Measurements from ENCODE around the gene DIPK1B. TPM values are rescaled to one million over a fixed set of nuclear protein-coding genes. Genes with fewer than 3 reads are reported as not detected.

The DIPK1B gene
- total RNA-seq, 1 experiment from 2014 or later, result 45.4 TPM

DNA sequence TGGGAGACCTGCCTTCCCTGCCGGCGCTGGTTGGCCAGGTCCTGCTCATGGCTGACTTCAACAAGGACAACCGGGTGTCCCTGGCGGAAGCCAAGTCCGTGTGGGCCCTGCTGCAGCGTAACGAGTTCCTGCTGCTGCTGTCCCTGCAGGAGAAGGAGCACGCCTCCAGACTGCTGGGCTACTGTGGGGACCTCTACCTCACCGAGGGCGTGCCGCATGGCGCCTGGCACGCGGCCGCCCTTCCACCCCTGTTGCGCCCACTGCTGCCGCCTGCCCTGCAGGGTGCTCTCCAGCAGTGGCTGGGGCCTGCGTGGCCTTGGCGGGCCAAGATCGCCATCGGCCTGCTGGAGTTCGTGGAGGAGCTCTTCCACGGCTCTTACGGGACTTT lies 10.6 kb downstream of the DIPK1B start:
- Mint-ChIP-seq H3K27me3 (ENCODE audit: low read depth) (no peaks in the 10 kb centered on the region), H3K27ac (no peak overlapping the region), H3K4me1 (peaks cover 17% of the 10 kb centered on the region), H3K36me3 (peaks cover 39% of the 10 kb centered on the region), H3K9me3 (no peaks in the 10 kb centered on the region), H3K4me3 (no peak overlapping the region)
- POLR2A ChIA-PET, result interaction anchor here (0.6 to 1.5 kb wide), 2 partner anchors 9 to 48 kb away, joined by 4 to 6 read pairs; no protein-coding TSS in a partner anchor
- ATAC-seq (peak; percentile 1), DNase-seq (ENCODE audit: low spot score) (no peak)
- CTCF ChIA-PET, result interaction anchor here (1.2 to 2.9 kb wide), 4 partner anchors 10 to 51 kb away, joined by 5 to 12 read pairs (median 8); partner anchors contain the start of genes LCN10 and LCN8
- TF ChIP-seq MYBL2 (CRISPR knock-in tag; IDR thresholded peaks at IDR 0.05) (0 out of 2 replicates have a peak, but pooled peaks have one; percentile 29), USF1 (CRISPR knock-in tag; IDR thresholded peaks at IDR 0.05) (no peak), PRRX2 (CRISPR knock-in tag; IDR thresholded peaks at IDR 0.05) (peak; percentile 51), IRF2 (CRISPR knock-in tag; IDR thresholded peaks at IDR 0.05; ENCODE audit: borderline replicate concordance, low read depth) (0 out of 2 replicates have a peak, but pooled peaks have one; percentile 51), KAT7 (CRISPR knock-in tag; IDR thresholded peaks at IDR 0.05; ENCODE audit: borderline replicate concordance) (no peak), ATF1 (CRISPR knock-in tag; IDR thresholded peaks at IDR 0.05) (no peak), TCF7 (CRISPR knock-in tag; IDR thresholded peaks at IDR 0.05; ENCODE audit: low read depth) (no peak), STAT6 (CRISPR knock-in tag; conservative IDR thresholded peaks at IDR 0.05; ENCODE audit: low read depth) (no peak), NR3C1 (CRISPR knock-in tag; conservative IDR thresholded peaks at IDR 0.05; ENCODE audit: low read depth) (no peak), TEAD4 (CRISPR knock-in tag; IDR thresholded peaks at IDR 0.05) (no peak), CREB1 (CRISPR knock-in tag; IDR thresholded peaks at IDR 0.05) (no peak), NR2C2 (CRISPR knock-in tag; IDR thresholded peaks at IDR 0.05) (no peak), ATF6 (CRISPR knock-in tag; IDR thresholded peaks at IDR 0.05) (no peak), FOXP1 (CRISPR knock-in tag; IDR thresholded peaks at IDR 0.05; ENCODE audit: borderline replicate concordance) (0 out of 2 replicates have a peak, but pooled peaks have one; percentile 13), TEAD1 (CRISPR knock-in tag; IDR thresholded peaks at IDR 0.05) (no peak), CBFB (CRISPR knock-in tag; IDR thresholded peaks at IDR 0.05; ENCODE audit: low read depth) (no peak), EMX1 (CRISPR knock-in tag; IDR thresholded peaks at IDR 0.05) (no peak), ZNF121 (CRISPR knock-in tag; IDR thresholded peaks at IDR 0.05) (no peak), ZBTB21 (CRISPR knock-in tag; IDR thresholded peaks at IDR 0.05; ENCODE audit: borderline replicate concordance) (no peak), ZNF232 (CRISPR knock-in tag; IDR thresholded peaks at IDR 0.05) (no peak)
- TF ChIP-seq, protein P1, sequence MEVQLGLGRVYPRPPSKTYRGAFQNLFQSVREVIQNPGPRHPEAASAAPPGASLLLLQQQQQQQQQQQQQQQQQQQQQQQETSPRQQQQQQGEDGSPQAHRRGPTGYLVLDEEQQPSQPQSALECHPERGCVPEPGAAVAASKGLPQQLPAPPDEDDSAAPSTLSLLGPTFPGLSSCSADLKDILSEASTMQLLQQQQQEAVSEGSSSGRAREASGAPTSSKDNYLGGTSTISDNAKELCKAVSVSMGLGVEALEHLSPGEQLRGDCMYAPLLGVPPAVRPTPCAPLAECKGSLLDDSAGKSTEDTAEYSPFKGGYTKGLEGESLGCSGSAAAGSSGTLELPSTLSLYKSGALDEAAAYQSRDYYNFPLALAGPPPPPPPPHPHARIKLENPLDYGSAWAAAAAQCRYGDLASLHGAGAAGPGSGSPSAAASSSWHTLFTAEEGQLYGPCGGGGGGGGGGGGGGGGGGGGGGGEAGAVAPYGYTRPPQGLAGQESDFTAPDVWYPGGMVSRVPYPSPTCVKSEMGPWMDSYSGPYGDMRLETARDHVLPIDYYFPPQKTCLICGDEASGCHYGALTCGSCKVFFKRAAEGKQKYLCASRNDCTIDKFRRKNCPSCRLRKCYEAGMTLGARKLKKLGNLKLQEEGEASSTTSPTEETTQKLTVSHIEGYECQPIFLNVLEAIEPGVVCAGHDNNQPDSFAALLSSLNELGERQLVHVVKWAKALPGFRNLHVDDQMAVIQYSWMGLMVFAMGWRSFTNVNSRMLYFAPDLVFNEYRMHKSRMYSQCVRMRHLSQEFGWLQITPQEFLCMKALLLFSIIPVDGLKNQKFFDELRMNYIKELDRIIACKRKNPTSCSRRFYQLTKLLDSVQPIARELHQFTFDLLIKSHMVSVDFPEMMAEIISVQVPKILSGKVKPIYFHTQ (CRISPR knock-in tag; IDR thresholded peaks at IDR 0.05), result 0 out of 2 replicates have a peak, but pooled peaks have one; percentile 50
- TF ChIP-seq, protein P2, sequence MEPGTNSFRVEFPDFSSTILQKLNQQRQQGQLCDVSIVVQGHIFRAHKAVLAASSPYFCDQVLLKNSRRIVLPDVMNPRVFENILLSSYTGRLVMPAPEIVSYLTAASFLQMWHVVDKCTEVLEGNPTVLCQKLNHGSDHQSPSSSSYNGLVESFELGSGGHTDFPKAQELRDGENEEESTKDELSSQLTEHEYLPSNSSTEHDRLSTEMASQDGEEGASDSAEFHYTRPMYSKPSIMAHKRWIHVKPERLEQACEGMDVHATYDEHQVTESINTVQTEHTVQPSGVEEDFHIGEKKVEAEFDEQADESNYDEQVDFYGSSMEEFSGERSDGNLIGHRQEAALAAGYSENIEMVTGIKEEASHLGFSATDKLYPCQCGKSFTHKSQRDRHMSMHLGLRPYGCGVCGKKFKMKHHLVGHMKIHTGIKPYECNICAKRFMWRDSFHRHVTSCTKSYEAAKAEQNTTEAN (CRISPR knock-in tag; IDR thresholded peaks at IDR 0.05), result no peak
- TF ChIP-seq, protein P3, sequence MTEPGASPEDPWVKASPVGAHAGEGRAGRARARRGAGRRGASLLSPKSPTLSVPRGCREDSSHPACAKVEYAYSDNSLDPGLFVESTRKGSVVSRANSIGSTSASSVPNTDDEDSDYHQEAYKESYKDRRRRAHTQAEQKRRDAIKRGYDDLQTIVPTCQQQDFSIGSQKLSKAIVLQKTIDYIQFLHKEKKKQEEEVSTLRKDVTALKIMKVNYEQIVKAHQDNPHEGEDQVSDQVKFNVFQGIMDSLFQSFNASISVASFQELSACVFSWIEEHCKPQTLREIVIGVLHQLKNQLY (CRISPR knock-in tag; IDR thresholded peaks at IDR 0.05), result 0 out of 2 replicates have a peak, but pooled peaks have one; percentile 61
- TF ChIP-seq, protein P4, sequence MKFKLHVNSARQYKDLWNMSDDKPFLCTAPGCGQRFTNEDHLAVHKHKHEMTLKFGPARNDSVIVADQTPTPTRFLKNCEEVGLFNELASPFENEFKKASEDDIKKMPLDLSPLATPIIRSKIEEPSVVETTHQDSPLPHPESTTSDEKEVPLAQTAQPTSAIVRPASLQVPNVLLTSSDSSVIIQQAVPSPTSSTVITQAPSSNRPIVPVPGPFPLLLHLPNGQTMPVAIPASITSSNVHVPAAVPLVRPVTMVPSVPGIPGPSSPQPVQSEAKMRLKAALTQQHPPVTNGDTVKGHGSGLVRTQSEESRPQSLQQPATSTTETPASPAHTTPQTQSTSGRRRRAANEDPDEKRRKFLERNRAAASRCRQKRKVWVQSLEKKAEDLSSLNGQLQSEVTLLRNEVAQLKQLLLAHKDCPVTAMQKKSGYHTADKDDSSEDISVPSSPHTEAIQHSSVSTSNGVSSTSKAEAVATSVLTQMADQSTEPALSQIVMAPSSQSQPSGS (CRISPR knock-in tag; IDR thresholded peaks at IDR 0.05; ENCODE audit: borderline replicate concordance, low read depth), result no peak
- TF ChIP-seq, protein P5, sequence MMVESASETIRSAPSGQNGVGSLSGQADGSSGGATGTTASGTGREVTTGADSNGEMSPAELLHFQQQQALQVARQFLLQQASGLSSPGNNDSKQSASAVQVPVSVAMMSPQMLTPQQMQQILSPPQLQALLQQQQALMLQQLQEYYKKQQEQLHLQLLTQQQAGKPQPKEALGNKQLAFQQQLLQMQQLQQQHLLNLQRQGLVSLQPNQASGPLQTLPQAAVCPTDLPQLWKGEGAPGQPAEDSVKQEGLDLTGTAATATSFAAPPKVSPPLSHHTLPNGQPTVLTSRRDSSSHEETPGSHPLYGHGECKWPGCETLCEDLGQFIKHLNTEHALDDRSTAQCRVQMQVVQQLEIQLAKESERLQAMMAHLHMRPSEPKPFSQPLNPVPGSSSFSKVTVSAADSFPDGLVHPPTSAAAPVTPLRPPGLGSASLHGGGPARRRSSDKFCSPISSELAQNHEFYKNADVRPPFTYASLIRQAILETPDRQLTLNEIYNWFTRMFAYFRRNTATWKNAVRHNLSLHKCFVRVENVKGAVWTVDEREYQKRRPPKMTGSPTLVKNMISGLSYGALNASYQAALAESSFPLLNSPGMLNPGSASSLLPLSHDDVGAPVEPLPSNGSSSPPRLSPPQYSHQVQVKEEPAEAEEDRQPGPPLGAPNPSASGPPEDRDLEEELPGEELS (CRISPR knock-in tag; IDR thresholded peaks at IDR 0.05), result no peak
